ENCODE data around the gene CDH20. TPM values are rescaled to one million over a fixed set of nuclear protein-coding genes. Genes with fewer than 3 reads are reported as not detected.

Gene CDH20
- total RNA-seq, 2 experiments from 2014 or later, result not detected

- CTCF ChIA-PET (ENCODE audit: unreplicated experiment), result no interaction called here
- Histone ChIP-seq H3K4me1 (ENCODE audit: insufficient read depth, low read length, poor library complexity, severe bottlenecking) (no peaks in the 10 kb centered on the region), H4K20me1 (ENCODE audit: insufficient read depth, low read length) (no peaks in the 10 kb centered on the region), H3K27ac (ENCODE audit: low read depth, low read length, poor library complexity, severe bottlenecking) (no peak overlapping the region), H3K79me2 (ENCODE audit: insufficient read depth, low read depth, low read length) (no peaks in the 10 kb centered on the region), H3K9me2 (ENCODE audit: insufficient read depth, low read length) (no peaks in the 10 kb centered on the region), H3K4me2 (ENCODE audit: low read length) (no peak overlapping the region), H3K9me3 (ENCODE audit: low read length) (no peaks in the 10 kb centered on the region), H3K36me3 (ENCODE audit: insufficient read depth, low read length) (no peaks in the 10 kb centered on the region), H3K4me3 (ENCODE audit: low read depth, low read length, poor library complexity, severe bottlenecking) (no peak overlapping the region), H2AFZ (ENCODE audit: low read length) (no peak overlapping the region)
- TF ChIP-seq CTCF (conservative IDR thresholded peaks at IDR 0.05; ENCODE audit: low read length) (no peak), EZH2phosphoT487 (IDR thresholded peaks at IDR 0.05; ENCODE audit: borderline replicate concordance, low read depth, low read length) (no peak)
- POLR2A ChIA-PET, result no interaction called here
- intact Hi-C loops (cut with micrococcal nuclease; ENCODE audit: unreplicated experiment), result no loop called here
- no peak for DNase-seq (ENCODE audit: low spot score)
- no TSS peak for BruUV-seq (replicated peaks)
Observed at GRCh38 chr18:61475931-61476330, 142.7 kb downstream of the CDH20 start.

DNA sequence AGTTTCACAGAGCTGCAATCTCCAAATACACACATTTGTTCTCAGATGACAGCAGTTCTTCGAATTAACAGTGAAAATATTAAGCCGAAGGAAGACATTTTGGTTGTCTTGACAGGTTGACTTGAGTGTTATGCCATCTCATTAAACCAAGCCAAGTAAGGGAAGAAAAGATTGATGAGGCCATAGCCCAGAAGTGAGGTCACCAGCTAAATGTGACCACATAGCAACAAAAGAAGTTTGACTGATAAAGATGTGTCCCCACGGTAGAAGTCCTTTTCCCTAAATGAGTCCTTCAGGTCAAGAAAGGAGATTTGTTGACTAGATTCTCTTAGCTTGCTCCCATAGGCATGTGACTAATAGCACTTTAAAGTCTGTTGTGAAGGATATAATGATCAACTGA is 156.1 kb downstream of the CDH20 start:
- BruUV-seq (replicated peaks), result no TSS peak
- Histone ChIP-seq H3K9me2 (ENCODE audit: insufficient read depth, low read length) (no peaks in the 10 kb centered on the region), H3K27ac (ENCODE audit: low read depth, low read length, poor library complexity, severe bottlenecking) (no peak overlapping the region), H4K20me1 (ENCODE audit: insufficient read depth, low read length) (no peaks in the 10 kb centered on the region), H3K9me3 (ENCODE audit: low read length) (no peaks in the 10 kb centered on the region), H3K36me3 (ENCODE audit: insufficient read depth, low read length) (no peaks in the 10 kb centered on the region), H3K4me3 (ENCODE audit: low read depth, low read length, poor library complexity, severe bottlenecking) (no peak overlapping the region), H3K4me2 (ENCODE audit: low read length) (no peak overlapping the region), H3K4me1 (ENCODE audit: insufficient read depth, low read length, poor library complexity, severe bottlenecking) (no peaks in the 10 kb centered on the region), H3K79me2 (ENCODE audit: insufficient read depth, low read depth, low read length) (no peaks in the 10 kb centered on the region), H2AFZ (ENCODE audit: low read length) (no peak overlapping the region)
- TF ChIP-seq EZH2phosphoT487 (IDR thresholded peaks at IDR 0.05; ENCODE audit: borderline replicate concordance, low read depth, low read length) (no peak), CTCF (conservative IDR thresholded peaks at IDR 0.05; ENCODE audit: low read length) (no peak)
- ChIA-PET CTCF (ENCODE audit: unreplicated experiment) (no interaction called here), POLR2A (no interaction called here)
- DNase-seq (ENCODE audit: low spot score), result no peak
- intact Hi-C loops (cut with micrococcal nuclease; ENCODE audit: unreplicated experiment), result no loop called here

GRCh38 chr18:61496374-61496773 is 163.1 kb downstream of the CDH20 start:
- TF ChIP-seq CTCF (conservative IDR thresholded peaks at IDR 0.05; ENCODE audit: low read length) (no peak), EZH2phosphoT487 (IDR thresholded peaks at IDR 0.05; ENCODE audit: borderline replicate concordance, low read depth, low read length) (no peak)
- Histone ChIP-seq H3K79me2 (ENCODE audit: insufficient read depth, low read depth, low read length) (no peaks in the 10 kb centered on the region), H3K4me3 (ENCODE audit: low read depth, low read length, poor library complexity, severe bottlenecking) (no peak overlapping the region), H4K20me1 (ENCODE audit: insufficient read depth, low read length) (no peaks in the 10 kb centered on the region), H3K36me3 (ENCODE audit: insufficient read depth, low read length) (no peaks in the 10 kb centered on the region), H2AFZ (ENCODE audit: low read length) (no peak overlapping the region), H3K9me2 (ENCODE audit: insufficient read depth, low read length) (no peaks in the 10 kb centered on the region), H3K4me2 (ENCODE audit: low read length) (no peak overlapping the region), H3K9me3 (ENCODE audit: low read length) (no peaks in the 10 kb centered on the region), H3K4me1 (ENCODE audit: insufficient read depth, low read length, poor library complexity, severe bottlenecking) (no peaks in the 10 kb centered on the region), H3K27ac (ENCODE audit: low read depth, low read length, poor library complexity, severe bottlenecking) (no peak overlapping the region)
- POLR2A ChIA-PET, result no interaction called here
- BruUV-seq (replicated peaks), result no TSS peak
- CTCF ChIA-PET (ENCODE audit: unreplicated experiment), result no interaction called here
- DNase-seq (ENCODE audit: low spot score), result no peak
- intact Hi-C loops (cut with micrococcal nuclease; ENCODE audit: unreplicated experiment), result no loop called here
